Measurements from ENCODE around the gene DENND6B.
A peak's percentile ranks its signal among the peaks of the same experiment; 100 is the strongest.

DNA sequence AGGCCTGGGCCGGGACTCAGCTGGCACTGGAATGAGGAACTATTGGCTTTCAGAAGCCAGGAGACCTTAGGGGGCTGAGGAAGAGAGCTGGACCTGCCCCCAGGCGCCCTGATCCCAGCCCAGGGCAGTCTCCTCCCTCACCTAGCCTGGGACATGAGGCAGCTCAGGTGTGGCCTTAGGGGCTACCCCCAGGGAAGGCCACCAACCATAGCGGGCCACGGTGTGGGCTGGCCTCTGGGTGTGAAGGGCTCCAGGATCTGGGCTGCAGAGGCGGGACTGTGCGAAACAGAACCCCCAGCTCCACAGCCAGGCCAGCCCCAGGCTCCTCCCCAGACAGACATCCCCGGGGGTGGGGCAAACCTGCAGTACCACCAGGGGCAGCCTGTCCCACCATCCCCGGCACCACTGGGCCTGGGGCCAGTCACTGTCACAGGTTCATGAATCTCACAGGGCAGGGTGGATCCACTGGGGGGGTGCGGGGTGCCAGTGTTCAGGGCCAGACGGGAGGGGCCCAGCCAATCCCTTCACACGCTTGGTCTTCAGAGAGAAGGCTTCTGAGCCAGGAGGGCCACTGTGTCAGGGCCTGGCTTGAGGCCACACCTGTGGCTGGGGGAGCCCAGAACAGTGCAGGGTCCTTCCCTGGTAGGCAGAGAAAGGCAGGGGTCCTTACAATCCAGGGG is 22.8 kb downstream of the DENND6B start:
- TF ChIP-seq, protein P1, sequence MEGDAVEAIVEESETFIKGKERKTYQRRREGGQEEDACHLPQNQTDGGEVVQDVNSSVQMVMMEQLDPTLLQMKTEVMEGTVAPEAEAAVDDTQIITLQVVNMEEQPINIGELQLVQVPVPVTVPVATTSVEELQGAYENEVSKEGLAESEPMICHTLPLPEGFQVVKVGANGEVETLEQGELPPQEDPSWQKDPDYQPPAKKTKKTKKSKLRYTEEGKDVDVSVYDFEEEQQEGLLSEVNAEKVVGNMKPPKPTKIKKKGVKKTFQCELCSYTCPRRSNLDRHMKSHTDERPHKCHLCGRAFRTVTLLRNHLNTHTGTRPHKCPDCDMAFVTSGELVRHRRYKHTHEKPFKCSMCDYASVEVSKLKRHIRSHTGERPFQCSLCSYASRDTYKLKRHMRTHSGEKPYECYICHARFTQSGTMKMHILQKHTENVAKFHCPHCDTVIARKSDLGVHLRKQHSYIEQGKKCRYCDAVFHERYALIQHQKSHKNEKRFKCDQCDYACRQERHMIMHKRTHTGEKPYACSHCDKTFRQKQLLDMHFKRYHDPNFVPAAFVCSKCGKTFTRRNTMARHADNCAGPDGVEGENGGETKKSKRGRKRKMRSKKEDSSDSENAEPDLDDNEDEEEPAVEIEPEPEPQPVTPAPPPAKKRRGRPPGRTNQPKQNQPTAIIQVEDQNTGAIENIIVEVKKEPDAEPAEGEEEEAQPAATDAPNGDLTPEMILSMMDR (IDR thresholded peaks at IDR 0.05), result peak in 2 of 6 experiments; percentile 10 to 15
- TF ChIP-seq EP300 (IDR thresholded peaks at IDR 0.05) (no peak), POLR2A (IDR thresholded peaks at IDR 0.05) (peak in 1 of 4 donors; percentile 43), POLR2AphosphoS5 (IDR thresholded peaks at IDR 0.05) (no peak)
